GM21423 (cell line): Measurements from ENCODE around the gene ZNF300.
"Not testable (repeated sequence)": the region's sequence is repeated elsewhere in the genome, so short reads cannot be mapped to it uniquely, and the experiment has no call there.

Source experiments
- ATAC-seq: cut with Tn5 transposase; IDR thresholded peaks from one replicate; pipeline ENCODE4 v1.9.1; 2021; ENCODE audit warnings: mild to moderate bottlenecking, moderate library complexity; ENCODE audit not compliant: unreplicated experiment

ZNF300 gene

DNA sequence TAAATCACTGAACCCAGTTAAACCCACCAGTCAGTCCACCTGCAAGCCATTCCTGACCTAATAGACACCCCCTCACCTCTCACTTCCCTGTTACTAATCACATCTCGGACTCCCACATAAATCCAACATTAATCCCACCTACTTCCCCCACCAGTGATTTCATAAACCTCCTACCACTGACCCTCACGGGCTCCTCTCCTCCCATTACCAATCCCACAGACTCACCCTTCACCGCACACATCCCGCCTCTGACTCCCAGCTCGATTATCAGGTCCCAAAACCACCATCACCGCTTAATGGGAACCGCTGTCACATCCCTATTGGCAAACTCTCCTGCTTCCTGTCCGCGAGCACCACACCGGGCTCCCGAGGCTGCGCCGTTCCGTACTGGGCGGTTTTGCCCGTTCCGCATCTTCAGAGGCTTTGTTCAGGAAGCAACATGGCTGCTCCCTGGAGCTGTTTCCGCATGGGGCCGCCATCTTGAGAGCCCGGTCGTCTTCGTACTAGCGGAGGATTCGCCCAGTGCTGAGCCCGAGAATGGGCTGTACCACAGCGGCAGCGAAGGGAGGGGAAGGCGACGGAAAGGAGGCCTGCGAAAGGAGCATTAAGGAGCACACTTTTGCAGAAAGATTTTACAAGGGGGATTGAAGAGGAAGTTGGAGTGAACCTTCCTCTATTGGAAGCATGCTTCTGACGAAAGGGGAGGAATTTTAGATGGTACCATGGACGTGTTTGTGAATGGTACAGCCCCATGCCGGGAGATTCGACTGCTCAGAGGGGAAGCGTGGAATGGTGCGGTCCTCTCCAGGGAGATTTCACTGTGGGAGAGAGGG lies at the start of gene ZNF300:
Gene ZNF300, minus strand, starts transcription at position 502 of the 833 bp plus-strand sequence. CDS start 1,825 bp downstream, outside the sequence.
- ATAC-seq: no peak

- no peak for ATAC-seq
Observed at GRCh38 chr5:150948539-150948938, 43.8 kb upstream of the ZNF300 start.

DNA sequence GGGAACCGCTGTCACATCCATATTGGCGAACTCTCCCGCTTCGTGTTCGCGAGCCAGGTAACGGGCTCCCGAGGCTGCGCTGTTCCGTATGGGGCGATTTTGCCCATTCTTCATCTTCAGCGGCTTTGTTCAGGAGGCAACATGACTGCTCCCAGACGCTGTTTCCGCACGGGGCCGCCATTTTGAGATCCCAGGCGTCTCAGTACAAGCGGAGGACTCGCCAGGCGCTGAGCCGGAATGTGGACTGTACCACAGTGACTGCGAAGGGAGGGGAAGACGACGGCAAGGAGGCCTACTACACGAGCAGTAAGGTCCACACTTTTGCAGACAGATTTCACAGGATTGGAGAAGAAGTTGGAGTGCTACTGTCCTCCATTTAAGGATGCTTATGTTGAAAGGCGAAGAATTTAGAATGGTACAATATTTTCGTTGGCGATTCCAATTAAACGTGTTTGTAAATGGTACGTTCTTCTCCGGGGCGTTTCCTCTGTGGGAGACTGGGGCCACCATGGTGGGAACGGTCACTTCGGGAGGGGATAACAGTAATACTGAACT lies 41.6 kb upstream of the ZNF300 start:
- no peak for ATAC-seq

- no peak for ATAC-seq
Observed at GRCh38 chr5:150945947-150946346, 41.2 kb upstream of the ZNF300 start.

DNA sequence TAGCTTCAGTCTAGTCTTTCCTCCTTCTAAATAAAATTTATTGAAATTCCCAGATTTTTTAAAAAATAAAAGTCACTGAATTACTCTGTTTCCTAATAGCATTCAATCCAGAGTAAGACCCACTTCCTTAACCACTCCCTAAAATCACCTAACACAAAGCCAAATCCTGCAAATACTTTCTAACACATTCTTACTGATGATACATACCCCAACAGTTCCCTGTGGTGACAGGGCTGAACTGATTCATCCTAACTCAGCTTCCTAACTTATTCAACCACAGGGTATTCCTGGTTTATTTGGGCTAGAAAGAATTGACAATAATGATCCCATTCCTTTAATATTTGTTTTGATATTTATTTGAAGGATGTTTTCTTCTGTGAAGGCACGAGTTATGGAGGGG lies 40.7 kb upstream of the ZNF300 start:
- ATAC-seq: no peak

DNA sequence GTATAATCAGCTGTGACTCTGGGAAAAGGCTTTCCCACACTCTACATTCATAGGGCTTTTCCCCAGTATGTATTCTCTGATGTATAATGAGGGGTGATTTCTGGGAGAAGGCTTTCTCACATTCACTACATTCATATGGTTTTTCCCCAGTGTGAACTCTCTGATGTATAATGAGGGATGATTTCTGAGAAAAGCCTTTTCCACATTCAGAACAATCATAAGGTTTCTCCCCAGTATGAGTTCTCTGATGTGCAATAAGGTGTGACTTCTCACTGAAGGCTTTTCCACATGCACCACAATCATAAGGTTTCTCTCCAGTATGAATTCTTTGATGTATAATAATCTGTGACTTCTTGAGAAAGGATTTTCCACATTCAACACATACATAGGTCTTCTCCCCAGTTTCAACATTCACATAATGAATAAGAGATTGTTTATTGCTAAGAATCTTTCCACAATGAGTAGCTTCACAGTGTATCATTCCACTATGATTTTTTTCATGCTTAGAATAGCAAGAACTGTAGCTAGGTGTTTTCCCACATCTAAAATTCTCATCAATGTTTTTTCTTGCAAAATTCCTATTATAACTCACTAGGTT lies 26.7 kb upstream of the ZNF300 start:
- no peak for ATAC-seq

DNA sequence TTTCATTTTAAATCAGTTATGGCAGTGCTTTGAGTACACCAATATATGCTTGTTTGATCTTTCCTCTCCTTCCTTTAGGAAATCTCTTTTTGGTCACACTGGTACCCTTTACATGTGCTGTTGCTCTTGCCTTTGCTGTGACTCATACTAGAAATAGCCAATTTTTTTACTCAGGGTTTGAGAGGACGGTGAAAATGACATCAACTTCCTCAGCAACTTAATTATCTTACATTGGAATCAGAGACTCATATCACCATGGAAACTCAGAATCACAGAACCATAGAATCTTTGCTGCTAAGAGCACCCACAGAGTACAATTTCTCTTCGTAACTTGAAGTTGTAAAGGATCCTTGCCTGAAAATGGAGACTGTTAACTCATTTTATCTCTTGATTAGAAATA lies 13.8 kb upstream of the ZNF300 start:
- no peak for ATAC-seq

GRCh38 chr5:150912312-150912814 lies 7.6 kb upstream of the ZNF300 start:
- no peak for ATAC-seq

DNA sequence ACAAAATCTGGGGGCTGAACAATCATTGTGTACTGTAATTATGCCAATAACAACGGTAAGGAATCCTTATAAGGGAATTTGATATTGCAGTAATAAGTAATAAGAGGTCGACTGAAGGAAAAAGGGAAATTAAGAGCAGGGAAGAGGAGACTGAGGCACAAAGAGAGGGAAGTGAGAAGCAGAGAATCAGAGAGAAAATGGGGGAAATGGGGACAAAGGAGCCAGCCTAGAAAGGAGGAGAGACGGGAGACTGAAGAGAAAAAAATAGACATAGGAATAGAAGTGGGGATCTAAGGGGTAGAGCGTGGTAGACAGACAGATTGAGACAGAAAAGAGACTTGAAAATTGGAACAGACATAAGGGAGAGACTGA lies 518 bp upstream of the ZNF300 start:
- ATAC-seq: no peak

- ATAC-seq: no peak
Observed at GRCh38 chr5:150901446-150901845, 3.3 kb downstream of the ZNF300 start.

DNA sequence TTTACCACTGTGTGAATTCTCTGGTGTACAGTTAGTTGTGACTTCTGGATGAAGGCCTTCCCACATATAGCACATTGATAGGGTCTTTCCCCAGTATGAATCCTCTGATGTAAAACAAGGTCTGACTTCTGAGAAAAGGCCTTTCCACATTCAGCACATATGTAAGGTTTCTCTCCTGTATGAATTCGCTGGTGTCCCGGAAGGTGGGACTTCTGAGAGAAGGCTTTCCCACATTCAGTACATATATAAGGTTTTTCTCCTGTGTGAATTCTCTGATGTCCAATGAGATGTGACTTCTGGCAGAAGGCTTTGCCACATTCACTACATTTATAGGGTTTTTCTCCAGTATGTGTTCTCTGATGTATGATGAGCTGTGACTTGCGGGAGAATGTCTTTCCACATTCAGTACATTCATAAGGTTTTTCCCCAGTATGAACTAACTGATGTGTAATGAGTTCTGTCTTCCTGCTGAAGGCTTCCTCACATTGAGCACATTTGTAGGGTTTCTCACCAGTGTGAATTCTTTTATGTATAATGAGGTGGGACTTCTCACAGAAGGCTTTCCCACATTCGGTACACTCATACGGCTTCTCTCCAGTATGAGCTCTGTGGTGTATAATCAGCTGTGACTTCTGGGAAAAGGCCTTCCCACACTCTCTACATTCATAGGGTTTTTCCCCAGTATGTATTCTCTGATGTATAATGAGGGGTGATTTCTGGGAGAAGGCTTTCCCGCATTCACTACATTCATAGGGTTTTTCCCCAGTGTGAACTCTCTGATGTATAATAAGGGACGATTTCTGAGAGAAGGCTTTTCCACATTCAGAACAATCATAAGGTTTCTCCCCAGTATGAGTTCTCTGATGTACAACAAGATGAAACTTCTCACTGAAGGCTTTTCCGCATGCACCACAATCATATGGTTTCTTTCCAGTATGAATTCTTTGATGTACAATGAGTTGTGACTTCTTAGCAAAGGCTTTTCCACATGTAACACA lies 9.1 kb downstream of the ZNF300 start:
- no peak for ATAC-seq

- ATAC-seq: no peak
Observed at GRCh38 chr5:150879358-150879757, 25.4 kb downstream of the ZNF300 start.

- no peak for ATAC-seq
Observed at GRCh38 chr5:150862070-150862469, 42.7 kb downstream of the ZNF300 start.

- ATAC-seq: no peak
Observed at GRCh38 chr5:150860246-150860821, 44.4 kb downstream of the ZNF300 start.

GRCh38 chr5:150856700-150857099 lies 48.1 kb downstream of the ZNF300 start:
- ATAC-seq: not testable (repeated sequence)

DNA sequence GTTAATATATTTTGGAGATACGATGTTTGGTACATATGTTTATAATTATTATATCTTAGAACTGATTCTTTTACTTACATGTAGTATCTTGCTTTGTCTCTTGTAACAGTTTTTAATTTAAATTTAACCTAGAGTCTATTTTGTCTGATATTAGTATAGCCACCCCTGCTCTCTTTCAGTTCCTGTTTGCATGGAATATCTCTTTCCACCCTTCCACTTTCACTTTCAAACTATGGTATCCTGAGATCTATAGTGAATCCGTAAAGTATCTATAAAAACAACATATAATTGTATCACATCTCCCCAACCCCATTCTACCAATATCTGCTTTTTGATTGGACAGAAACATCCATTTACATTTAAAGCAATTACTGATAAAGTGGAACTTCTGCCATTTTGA lies 51.2 kb downstream of the ZNF300 start:
- no peak for ATAC-seq

GRCh38 chr5:150851039-150851438 lies 53.7 kb downstream of the ZNF300 start:
- ATAC-seq: no peak

DNA sequence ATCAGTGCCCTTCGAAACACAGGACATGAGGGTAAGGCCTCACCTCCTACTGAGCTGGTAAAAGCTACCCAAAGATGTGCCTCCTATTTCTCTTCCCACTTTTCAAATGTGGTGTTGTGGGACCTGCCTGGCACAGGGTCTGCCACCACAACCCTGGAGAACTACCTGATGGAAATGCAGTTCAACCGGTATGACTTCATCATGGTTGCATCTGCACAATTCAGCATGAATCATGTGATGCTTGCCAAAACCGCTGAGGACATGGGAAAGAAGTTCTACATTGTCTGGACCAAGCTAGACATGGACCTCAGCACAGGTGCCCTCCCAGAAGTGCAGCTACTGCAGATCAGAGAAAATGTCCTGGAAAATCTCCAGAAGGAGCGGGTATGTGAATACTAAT lies 56.5 kb downstream of the ZNF300 start:
- ATAC-seq: no peak

- ATAC-seq: no peak
Observed at GRCh38 chr5:150847334-150847695, 57.5 kb downstream of the ZNF300 start.

DNA sequence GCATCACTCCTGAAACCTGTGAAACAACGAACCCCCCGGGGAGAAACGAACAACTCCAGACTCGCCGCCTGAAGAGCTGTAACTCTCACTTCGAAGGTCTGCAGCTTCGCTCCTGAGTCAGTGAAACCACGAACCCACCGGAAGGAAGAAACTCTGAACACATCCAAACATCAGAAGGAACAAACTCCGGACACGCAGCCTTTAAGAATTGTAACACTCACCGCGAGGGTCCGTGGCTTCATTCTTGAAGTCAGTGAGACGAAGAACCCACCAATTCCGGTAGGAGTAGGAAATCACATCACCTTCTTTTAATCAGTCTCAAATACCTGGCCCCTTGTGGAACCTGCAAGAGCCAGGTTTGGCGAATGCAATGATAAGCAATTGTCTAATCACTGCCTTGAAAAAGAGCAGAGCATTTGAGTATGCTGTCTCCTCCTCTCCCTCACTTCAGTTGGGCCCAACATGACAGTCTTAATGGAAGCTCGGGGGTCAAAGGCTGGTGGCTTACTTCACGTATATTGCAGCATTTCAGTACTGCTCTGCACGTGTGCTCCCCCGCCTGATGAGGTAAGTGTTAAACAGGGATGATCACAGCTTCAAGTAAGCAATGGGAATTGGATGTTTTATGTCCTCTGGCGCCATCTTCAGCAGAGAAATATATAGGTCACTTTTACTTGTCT lies 58.0 kb downstream of the ZNF300 start:
- peak; percentile 95 for ATAC-seq
